K562 (cell line): ENCODE measurements around the gene CAPZA1. TPM values are rescaled to one million over a fixed set of nuclear protein-coding genes. Genes with fewer than 3 reads are reported as not detected.

Experiments
- CBX5 ChIP-seq: IDR thresholded peaks from 2 replicates; pipeline ENCODE4 v1.6.1; 2014; ENCODE audit warnings: low read depth, borderline replicate concordance
- CCNT2 ChIP-seq: IDR thresholded peaks from 2 replicates; pipeline ENCODE4 v1.6.1; 2011; ENCODE audit warnings: borderline replicate concordance, low read depth, mild to moderate bottlenecking, moderate library complexity, mixed read lengths, low read length; ENCODE audit not compliant: insufficient read length; ENCODE audit errors: extremely low read depth
- CHD7 ChIP-seq: fragments of 200-600 bp; sonication (generic); IDR thresholded peaks from one replicate; pipeline ENCODE4 v1.6.1; 2012; ENCODE audit warnings: mild to moderate bottlenecking, low read depth, low read length, inconsistent platforms
- PYGO2 ChIP-seq: fragments of 450-650 bp; IDR thresholded peaks from 2 replicates; pipeline ENCODE4 v1.6.1; 2016; ENCODE audit warnings: mild to moderate bottlenecking, missing genetic modification characterization, moderate library complexity, missing compliant biosample characterization
- polyA plus RNA-seq, 8 experiments: library from polyadenylated mRNA; depleted of rRNA in 4 of 8; stranded (reverse) in 5 of 8; unstranded in 3 of 8; fragments of >200 nt; fragmentation: Nextera tagmentation in 2 of 8; fragmentation: Illumina TruSeq in 1 of 8; extraction: Ambion mirVana in 2 of 8; extraction: Trizol in 1 of 8; gene quantifications; 2 replicates each; pipeline versions ENCODE4 v1.2.1 to v1.2.3, GENCODE V29; 2011 to 2014; ENCODE audit warnings: inconsistent platforms in 1 of 8, missing spikeins in 1 of 8
- total RNA-seq, 7 experiments: library from RNA; depleted of rRNA in 6 of 7; stranded (reverse); fragments of >200 nt in 6 of 7; fragmentation: Illumina TruSeq in 2 of 7; extraction: Trizol in 2 of 7; gene quantifications; 2 replicates each; pipeline versions ENCODE4 v1.2.1 to v1.2.3, GENCODE V29; 2011 to 2021; ENCODE audit warnings: low replicate concordance in 1 of 7
- TF ChIP-seq, protein P1 (sequence below): fragments of 250-450 bp; sonication (Bioruptor Pico); IDR thresholded peaks from 2 replicates; pipeline ENCODE4 v1.4.0; 2020
- TF ChIP-seq, protein P2 (sequence below): IDR thresholded peaks from 2 replicates; pipeline ENCODE4 v1.6.1; 2011; ENCODE audit not compliant: insufficient read length; ENCODE audit errors: extremely low read depth

The CAPZA1 gene
- total and polyA plus RNA-seq, 9 of the 15 experiments (the other 6 are each of a cell fraction or from before 2014, with no cell fraction given), result 237 to 1,020 (median 306) TPM

DNA sequence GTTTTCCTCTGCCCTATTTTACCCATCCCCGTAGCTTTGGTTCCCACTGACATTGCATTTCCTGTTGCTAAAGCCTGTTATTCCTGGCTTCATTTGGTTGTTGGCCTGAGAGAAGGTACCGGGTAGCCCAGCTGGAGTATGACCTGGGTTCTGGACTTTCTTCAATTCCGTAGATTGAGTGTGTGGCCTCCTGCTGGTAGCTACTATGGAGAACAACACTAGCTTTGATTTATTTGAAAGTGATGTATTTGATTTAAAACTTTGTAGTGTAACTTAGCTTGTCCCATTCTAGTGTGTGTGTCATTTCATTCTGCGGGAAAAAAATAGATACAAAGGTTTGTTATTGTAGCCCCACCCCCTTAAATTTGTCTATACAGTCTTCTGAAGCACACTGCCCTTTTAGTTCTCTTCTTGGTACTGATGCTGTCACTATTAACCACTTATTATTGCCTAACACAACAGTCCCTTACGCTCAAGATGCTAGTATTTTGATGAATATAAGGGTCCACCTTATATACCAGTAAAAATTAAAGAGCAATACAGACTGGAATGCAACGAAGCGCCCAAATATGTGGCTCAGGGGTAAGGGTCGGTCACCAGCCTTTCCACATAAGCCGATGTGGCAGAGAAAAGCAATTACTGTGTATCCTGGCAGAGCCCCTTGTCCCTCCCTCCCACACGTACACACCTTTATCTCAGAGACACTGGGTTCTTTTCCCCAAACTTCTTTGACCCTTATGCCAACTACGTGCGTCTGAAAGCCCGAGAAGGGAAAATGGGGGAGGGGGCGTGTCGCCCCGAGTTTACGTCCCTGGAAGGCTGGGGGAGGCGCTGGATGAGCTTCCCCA is 54.2 kb downstream of the CAPZA1 start (continued):
- TF ChIP-seq, protein P1, sequence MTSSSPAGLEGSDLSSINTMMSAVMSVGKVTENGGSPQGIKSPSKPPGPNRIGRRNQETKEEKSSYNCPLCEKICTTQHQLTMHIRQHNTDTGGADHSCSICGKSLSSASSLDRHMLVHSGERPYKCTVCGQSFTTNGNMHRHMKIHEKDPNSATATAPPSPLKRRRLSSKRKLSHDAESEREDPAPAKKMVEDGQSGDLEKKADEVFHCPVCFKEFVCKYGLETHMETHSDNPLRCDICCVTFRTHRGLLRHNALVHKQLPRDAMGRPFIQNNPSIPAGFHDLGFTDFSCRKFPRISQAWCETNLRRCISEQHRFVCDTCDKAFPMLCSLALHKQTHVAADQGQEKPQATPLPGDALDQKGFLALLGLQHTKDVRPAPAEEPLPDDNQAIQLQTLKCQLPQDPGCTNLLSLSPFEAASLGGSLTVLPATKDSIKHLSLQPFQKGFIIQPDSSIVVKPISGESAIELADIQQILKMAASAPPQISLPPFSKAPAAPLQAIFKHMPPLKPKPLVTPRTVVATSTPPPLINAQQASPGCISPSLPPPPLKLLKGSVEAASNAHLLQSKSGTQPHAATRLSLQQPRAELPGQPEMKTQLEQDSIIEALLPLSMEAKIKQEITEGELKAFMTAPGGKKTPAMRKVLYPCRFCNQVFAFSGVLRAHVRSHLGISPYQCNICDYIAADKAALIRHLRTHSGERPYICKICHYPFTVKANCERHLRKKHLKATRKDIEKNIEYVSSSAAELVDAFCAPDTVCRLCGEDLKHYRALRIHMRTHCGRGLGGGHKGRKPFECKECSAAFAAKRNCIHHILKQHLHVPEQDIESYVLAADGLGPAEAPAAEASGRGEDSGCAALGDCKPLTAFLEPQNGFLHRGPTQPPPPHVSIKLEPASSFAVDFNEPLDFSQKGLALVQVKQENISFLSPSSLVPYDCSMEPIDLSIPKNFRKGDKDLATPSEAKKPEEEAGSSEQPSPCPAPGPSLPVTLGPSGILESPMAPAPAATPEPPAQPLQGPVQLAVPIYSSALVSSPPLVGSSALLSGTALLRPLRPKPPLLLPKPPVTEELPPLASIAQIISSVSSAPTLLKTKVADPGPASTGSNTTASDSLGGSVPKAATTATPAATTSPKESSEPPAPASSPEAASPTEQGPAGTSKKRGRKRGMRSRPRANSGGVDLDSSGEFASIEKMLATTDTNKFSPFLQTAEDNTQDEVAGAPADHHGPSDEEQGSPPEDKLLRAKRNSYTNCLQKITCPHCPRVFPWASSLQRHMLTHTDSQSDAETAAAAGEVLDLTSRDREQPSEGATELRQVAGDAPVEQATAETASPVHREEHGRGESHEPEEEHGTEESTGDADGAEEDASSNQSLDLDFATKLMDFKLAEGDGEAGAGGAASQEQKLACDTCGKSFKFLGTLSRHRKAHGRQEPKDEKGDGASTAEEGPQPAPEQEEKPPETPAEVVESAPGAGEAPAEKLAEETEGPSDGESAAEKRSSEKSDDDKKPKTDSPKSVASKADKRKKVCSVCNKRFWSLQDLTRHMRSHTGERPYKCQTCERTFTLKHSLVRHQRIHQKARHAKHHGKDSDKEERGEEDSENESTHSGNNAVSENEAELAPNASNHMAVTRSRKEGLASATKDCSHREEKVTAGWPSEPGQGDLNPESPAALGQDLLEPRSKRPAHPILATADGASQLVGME (CRISPR knock-in tag), result 0 out of 2 replicates have a peak, but pooled peaks have one; percentile 12
- TF ChIP-seq CCNT2 (peak; percentile 28), CBX5 (no peak), CHD7 (no peak), PYGO2 (tag) (no peak)
- TF ChIP-seq, protein P2, sequence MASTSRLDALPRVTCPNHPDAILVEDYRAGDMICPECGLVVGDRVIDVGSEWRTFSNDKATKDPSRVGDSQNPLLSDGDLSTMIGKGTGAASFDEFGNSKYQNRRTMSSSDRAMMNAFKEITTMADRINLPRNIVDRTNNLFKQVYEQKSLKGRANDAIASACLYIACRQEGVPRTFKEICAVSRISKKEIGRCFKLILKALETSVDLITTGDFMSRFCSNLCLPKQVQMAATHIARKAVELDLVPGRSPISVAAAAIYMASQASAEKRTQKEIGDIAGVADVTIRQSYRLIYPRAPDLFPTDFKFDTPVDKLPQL, result no peak
